Keratinocyte (primary cell): Measurements from ENCODE around the gene VSIG10L2. TPM values are rescaled to one million over a fixed set of nuclear protein-coding genes. Genes with fewer than 3 reads are reported as not detected.

Experiments
- DNase-seq: peaks from one replicate; pipeline ENCODE4 v3.0.0-alpha.2; 2011; ENCODE audit warnings: low read depth, missing footprints, low spot score
- FAIRE-seq: peaks from 2 replicates; lab custom pipeline; 2011; peaks lifted over from hg19 to GRCh38; lab: Jason Lieb, UNC
- H2AFZ ChIP-seq: 2 replicates; pipeline ENCODE4 v1.6.0; 2012; ENCODE audit warnings: low read length, control low read depth, inconsistent platforms; ENCODE audit not compliant: control insufficient read depth
- H3K27ac ChIP-seq: 2 replicates; pipeline ENCODE4 v1.5.1; 2011; ENCODE audit warnings: low read length; ENCODE audit not compliant: control insufficient read depth, insufficient read depth
- H3K27me3 ChIP-seq: 3 replicates; pipeline ENCODE4 v1.6.0; 2011; ENCODE audit warnings: low read length; ENCODE audit not compliant: control insufficient read depth, insufficient read depth; ENCODE audit errors: extremely low read depth
- H3K36me3 ChIP-seq, 2 experiments: 2 replicates in 1 of 2; 3 replicates in 1 of 2; pipeline ENCODE4 v1.5.1; 2011; ENCODE audit warnings: low read length in 2 of 2, mild to moderate bottlenecking in 1 of 2; ENCODE audit not compliant: control insufficient read depth in 2 of 2, insufficient read depth in 2 of 2; ENCODE audit errors: extremely low read depth in 1 of 2
- H3K4me1 ChIP-seq: 3 replicates; pipeline ENCODE4 v1.5.1; 2011; ENCODE audit warnings: low read length; ENCODE audit not compliant: control insufficient read depth, insufficient read depth; ENCODE audit errors: extremely low read depth
- H3K4me2 ChIP-seq: 3 replicates; pipeline ENCODE4 v1.6.0; 2011; ENCODE audit warnings: low read depth, low read length; ENCODE audit not compliant: control insufficient read depth, insufficient read depth; ENCODE audit errors: extremely low read depth
- H3K4me3 ChIP-seq, 3 experiments: fragments of 200-600 bp in 1 of 3; sonication (generic) in 1 of 3; 2 replicates in 2 of 3; 3 replicates in 1 of 3; pipeline ENCODE4 v1.5.1; 2011 to 2016; ENCODE audit warnings: low read length in 3 of 3, mild to moderate bottlenecking in 3 of 3, control low read depth in 2 of 3, inconsistent platforms in 1 of 3, low read depth in 1 of 3, mixed read lengths in 1 of 3, mixed run types in 1 of 3, moderate library complexity in 1 of 3; ENCODE audit not compliant: control insufficient read depth in 2 of 3, insufficient read depth in 2 of 3; ENCODE audit errors: extremely low read depth in 1 of 3
- H3K79me2 ChIP-seq: 2 replicates; pipeline ENCODE4 v1.6.0; 2012; ENCODE audit warnings: low read length; ENCODE audit not compliant: control insufficient read depth, insufficient read depth
- H3K9ac ChIP-seq: 3 replicates; pipeline ENCODE4 v1.6.0; 2011; ENCODE audit warnings: low read length; ENCODE audit not compliant: control insufficient read depth, insufficient read depth; ENCODE audit errors: extremely low read depth
- H3K9me1 ChIP-seq: 3 replicates; pipeline ENCODE4 v1.6.0; 2011; ENCODE audit warnings: low read length; ENCODE audit not compliant: control insufficient read depth, insufficient read depth; ENCODE audit errors: extremely low read depth
- H3K9me3 ChIP-seq: 2 replicates; pipeline ENCODE4 v1.5.1; 2012; ENCODE audit warnings: low read depth, low read length; ENCODE audit not compliant: control insufficient read depth
- H4K20me1 ChIP-seq: 3 replicates; pipeline ENCODE4 v1.6.0; 2011; ENCODE audit warnings: low read length; ENCODE audit not compliant: control insufficient read depth, insufficient read depth; ENCODE audit errors: extremely low read depth
- CTCF ChIP-seq, 3 experiments: IDR thresholded peaks in 1 of 3; conservative IDR thresholded peaks in 1 of 3; optimal IDR thresholded peaks in 1 of 3; 2 replicates in 2 of 3; 3 replicates in 1 of 3; pipeline versions ENCODE3 to v1.5.1; 2011; ENCODE audit warnings: low read length in 3 of 3, mild to moderate bottlenecking in 3 of 3, moderate library complexity in 2 of 3, control low read depth in 1 of 3, inconsistent platforms in 1 of 3; ENCODE audit not compliant: insufficient read depth in 2 of 3; ENCODE audit errors: extremely low read depth in 1 of 3
- EZH2 ChIP-seq: IDR thresholded peaks from one replicate; pipeline ENCODE4 v1.6.1; 2012; ENCODE audit warnings: inconsistent platforms, mild to moderate bottlenecking, low read length, moderate library complexity
- dilution Hi-C: fragments of 300-500 bp; cut with MboI; formaldehyde crosslinking; loops from one replicate; pipeline ENCODE4 v1.7.0; 2020; ENCODE audit warnings: low sequenced_read_pairs; ENCODE audit not compliant: extremely low pct_ligation_motif_present
- polyA plus RNA-seq, 5 experiments: library from polyadenylated mRNA; depleted of rRNA in 3 of 5; stranded (reverse) in 3 of 5; stranded (forward) in 1 of 5; unstranded in 1 of 5; fragments of >200 nt; gene quantifications; 1 replicate in 1 of 5; 2 replicates in 3 of 5; 3 replicates in 1 of 5; pipeline versions ENCODE4 v1.2.1 to v1.2.3, GENCODE V29; 2011 to 2012; ENCODE audit warnings: missing spikeins in 2 of 5, low read depth in 1 of 5, low replicate concordance in 1 of 5

The VSIG10L2 gene
- polyA plus RNA-seq, 1 donor (not counting 4 experiments of a cell fraction or from before 2014, with no cell fraction given), result 0.09 TPM

- H3K9me1 ChIP-seq, result no peaks in the 10 kb centered on the region
- H3K79me2 ChIP-seq, result no peaks in the 10 kb centered on the region
- H3K36me3 ChIP-seq, result no peaks in the 10 kb centered on the region
- H4K20me1 ChIP-seq, result no peaks in the 10 kb centered on the region
- H3K4me3 ChIP-seq, result no peak overlapping the region
- no peaks in the 10 kb centered on the region for H3K4me1 ChIP-seq
- FAIRE-seq (no peak), DNase-seq (no peak)
- H3K9me3 ChIP-seq, result no peaks in the 10 kb centered on the region
- H3K9ac ChIP-seq, result no peak overlapping the region
- no peak overlapping the region for H3K27ac ChIP-seq
- H2AFZ ChIP-seq, result no peak overlapping the region
- no peak for TF ChIP-seq EZH2
- no peak for TF ChIP-seq CTCF (optimal IDR thresholded peaks at IDR 0.05 in 1 of 3, IDR thresholded peaks at IDR 0.05 in 1 of 3, conservative IDR thresholded peaks at IDR 0.05 in 1 of 3; ENCODE audit: extremely low read depth in 1 of 3, insufficient read depth in 2 of 3, low read length in 3 of 3)
- H3K27me3 ChIP-seq, result no peaks in the 10 kb centered on the region
- dilution Hi-C loops, result no loop called here
- no peak overlapping the region for H3K4me2 ChIP-seq
Observed at GRCh38 chr11:125994509-125994908, 48.7 kb downstream of the VSIG10L2 start.

- no peaks in the 10 kb centered on the region for H3K27me3 ChIP-seq
- TF ChIP-seq CTCF (optimal IDR thresholded peaks at IDR 0.05 in 1 of 3, IDR thresholded peaks at IDR 0.05 in 1 of 3, conservative IDR thresholded peaks at IDR 0.05 in 1 of 3; ENCODE audit: extremely low read depth in 1 of 3, insufficient read depth in 2 of 3, low read length in 3 of 3), result no peak
- TF ChIP-seq EZH2, result no peak
- FAIRE-seq, result no peak
- H3K9me1 ChIP-seq, result no peaks in the 10 kb centered on the region
- no peaks in the 10 kb centered on the region for H3K9me3 ChIP-seq
- H3K4me2 ChIP-seq, result no peak overlapping the region
- no peak overlapping the region for H3K4me3 ChIP-seq
- no peaks in the 10 kb centered on the region for H3K4me1 ChIP-seq
- no peaks in the 10 kb centered on the region for H3K36me3 ChIP-seq
- H3K9ac ChIP-seq, result no peak overlapping the region
- no peak overlapping the region for H3K27ac ChIP-seq
- H4K20me1 ChIP-seq, result no peaks in the 10 kb centered on the region
- H2AFZ ChIP-seq, result no peak overlapping the region
- dilution Hi-C loops, result no loop called here
- no peaks in the 10 kb centered on the region for H3K79me2 ChIP-seq
- DNase-seq, result no peak
Observed at GRCh38 chr11:125995313-125995712, 49.5 kb downstream of the VSIG10L2 start.
